ENCODE measurements around the gene DZANK1. TPM values are rescaled to one million over a fixed set of nuclear protein-coding genes. Genes with fewer than 3 reads are reported as not detected.

DZANK1 gene
- total and polyA plus RNA-seq, 2 of the 8 experiments (the other 6 are each of a cell fraction or from before 2014, with no cell fraction given) = 8.0 to 9.9 TPM

DNA sequence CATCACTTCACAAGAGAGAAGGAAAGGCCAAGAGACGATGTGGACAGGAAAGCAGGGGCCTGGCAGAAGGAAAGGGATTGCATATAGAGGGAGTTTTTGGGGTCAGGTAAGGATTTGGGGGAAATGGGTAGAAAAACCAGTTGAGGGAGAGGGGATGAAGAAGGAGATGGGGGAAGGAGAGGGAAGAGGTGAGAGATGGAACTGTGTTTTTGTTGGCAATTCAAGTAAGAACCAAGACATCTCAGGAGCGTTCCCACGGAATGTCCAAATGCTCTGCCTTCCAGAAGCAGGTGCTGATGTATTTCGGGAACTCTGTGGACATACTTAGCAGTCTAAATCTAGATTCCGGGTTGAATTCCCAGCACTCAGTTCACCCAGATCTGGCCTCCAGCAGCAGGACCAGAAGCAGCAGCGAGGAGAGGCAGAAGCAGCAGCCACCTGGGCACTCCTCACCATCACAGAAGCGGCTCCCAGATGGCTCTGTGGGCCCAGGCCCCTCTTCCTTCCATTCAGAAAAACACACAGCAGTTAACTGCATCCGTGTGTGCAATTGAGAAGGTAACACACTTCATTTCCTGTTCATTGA is 88.8 kb downstream of the DZANK1 start (continued):
- TF ChIP-seq, protein P1, sequence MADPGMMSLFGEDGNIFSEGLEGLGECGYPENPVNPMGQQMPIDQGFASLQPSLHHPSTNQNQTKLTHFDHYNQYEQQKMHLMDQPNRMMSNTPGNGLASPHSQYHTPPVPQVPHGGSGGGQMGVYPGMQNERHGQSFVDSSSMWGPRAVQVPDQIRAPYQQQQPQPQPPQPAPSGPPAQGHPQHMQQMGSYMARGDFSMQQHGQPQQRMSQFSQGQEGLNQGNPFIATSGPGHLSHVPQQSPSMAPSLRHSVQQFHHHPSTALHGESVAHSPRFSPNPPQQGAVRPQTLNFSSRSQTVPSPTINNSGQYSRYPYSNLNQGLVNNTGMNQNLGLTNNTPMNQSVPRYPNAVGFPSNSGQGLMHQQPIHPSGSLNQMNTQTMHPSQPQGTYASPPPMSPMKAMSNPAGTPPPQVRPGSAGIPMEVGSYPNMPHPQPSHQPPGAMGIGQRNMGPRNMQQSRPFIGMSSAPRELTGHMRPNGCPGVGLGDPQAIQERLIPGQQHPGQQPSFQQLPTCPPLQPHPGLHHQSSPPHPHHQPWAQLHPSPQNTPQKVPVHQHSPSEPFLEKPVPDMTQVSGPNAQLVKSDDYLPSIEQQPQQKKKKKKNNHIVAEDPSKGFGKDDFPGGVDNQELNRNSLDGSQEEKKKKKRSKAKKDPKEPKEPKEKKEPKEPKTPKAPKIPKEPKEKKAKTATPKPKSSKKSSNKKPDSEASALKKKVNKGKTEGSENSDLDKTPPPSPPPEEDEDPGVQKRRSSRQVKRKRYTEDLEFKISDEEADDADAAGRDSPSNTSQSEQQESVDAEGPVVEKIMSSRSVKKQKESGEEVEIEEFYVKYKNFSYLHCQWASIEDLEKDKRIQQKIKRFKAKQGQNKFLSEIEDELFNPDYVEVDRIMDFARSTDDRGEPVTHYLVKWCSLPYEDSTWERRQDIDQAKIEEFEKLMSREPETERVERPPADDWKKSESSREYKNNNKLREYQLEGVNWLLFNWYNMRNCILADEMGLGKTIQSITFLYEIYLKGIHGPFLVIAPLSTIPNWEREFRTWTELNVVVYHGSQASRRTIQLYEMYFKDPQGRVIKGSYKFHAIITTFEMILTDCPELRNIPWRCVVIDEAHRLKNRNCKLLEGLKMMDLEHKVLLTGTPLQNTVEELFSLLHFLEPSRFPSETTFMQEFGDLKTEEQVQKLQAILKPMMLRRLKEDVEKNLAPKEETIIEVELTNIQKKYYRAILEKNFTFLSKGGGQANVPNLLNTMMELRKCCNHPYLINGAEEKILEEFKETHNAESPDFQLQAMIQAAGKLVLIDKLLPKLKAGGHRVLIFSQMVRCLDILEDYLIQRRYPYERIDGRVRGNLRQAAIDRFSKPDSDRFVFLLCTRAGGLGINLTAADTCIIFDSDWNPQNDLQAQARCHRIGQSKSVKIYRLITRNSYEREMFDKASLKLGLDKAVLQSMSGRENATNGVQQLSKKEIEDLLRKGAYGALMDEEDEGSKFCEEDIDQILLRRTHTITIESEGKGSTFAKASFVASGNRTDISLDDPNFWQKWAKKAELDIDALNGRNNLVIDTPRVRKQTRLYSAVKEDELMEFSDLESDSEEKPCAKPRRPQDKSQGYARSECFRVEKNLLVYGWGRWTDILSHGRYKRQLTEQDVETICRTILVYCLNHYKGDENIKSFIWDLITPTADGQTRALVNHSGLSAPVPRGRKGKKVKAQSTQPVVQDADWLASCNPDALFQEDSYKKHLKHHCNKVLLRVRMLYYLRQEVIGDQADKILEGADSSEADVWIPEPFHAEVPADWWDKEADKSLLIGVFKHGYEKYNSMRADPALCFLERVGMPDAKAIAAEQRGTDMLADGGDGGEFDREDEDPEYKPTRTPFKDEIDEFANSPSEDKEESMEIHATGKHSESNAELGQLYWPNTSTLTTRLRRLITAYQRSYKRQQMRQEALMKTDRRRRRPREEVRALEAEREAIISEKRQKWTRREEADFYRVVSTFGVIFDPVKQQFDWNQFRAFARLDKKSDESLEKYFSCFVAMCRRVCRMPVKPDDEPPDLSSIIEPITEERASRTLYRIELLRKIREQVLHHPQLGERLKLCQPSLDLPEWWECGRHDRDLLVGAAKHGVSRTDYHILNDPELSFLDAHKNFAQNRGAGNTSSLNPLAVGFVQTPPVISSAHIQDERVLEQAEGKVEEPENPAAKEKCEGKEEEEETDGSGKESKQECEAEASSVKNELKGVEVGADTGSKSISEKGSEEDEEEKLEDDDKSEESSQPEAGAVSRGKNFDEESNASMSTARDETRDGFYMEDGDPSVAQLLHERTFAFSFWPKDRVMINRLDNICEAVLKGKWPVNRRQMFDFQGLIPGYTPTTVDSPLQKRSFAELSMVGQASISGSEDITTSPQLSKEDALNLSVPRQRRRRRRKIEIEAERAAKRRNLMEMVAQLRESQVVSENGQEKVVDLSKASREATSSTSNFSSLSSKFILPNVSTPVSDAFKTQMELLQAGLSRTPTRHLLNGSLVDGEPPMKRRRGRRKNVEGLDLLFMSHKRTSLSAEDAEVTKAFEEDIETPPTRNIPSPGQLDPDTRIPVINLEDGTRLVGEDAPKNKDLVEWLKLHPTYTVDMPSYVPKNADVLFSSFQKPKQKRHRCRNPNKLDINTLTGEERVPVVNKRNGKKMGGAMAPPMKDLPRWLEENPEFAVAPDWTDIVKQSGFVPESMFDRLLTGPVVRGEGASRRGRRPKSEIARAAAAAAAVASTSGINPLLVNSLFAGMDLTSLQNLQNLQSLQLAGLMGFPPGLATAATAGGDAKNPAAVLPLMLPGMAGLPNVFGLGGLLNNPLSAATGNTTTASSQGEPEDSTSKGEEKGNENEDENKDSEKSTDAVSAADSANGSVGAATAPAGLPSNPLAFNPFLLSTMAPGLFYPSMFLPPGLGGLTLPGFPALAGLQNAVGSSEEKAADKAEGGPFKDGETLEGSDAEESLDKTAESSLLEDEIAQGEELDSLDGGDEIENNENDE (IDR thresholded peaks at IDR 0.05; ENCODE audit: insufficient replicate concordance, low read length) = no peak
- TF ChIP-seq SP2 (IDR thresholded peaks at IDR 0.05; ENCODE audit: low read length) (no peak), ZNF274 (IDR thresholded peaks at IDR 0.05; ENCODE audit: borderline replicate concordance, extremely low read depth, low read length) (no peak), NANOG (IDR thresholded peaks at IDR 0.05; ENCODE audit: insufficient read depth, low read depth, low read length, poor library complexity, severe bottlenecking) (no peak), ASH2L (IDR thresholded peaks at IDR 0.05; ENCODE audit: low read length) (no peak), CHD2 (IDR thresholded peaks at IDR 0.05; ENCODE audit: low read length) (no peak), SIN3A (conservative IDR thresholded peaks at IDR 0.05 in 1 of 2, IDR thresholded peaks at IDR 0.05 in 1 of 2; ENCODE audit: low read depth in 1 of 2, low read length in 2 of 2) (no peak), JUND (IDR thresholded peaks at IDR 0.05; ENCODE audit: low read length) (no peak), GTF2F1 (IDR thresholded peaks at IDR 0.05; ENCODE audit: borderline replicate concordance, low read depth, low read length) (no peak), SP4 (IDR thresholded peaks at IDR 0.05; ENCODE audit: low read length) (no peak)
